ENCODE measurements around the gene OSBPL5.

OSBPL5 gene

GRCh38 chr11:3162410-3163240, 2.5 kb downstream of the OSBPL5 start:
- no peak for DNase-seq (ENCODE audit: low read depth)

GRCh38 chr11:3161720-3162409, 3.2 kb downstream of the OSBPL5 start:
- DNase-seq (ENCODE audit: low read depth): no peak

- no peak for DNase-seq (ENCODE audit: low read depth)
These were observed 3.8 kb downstream of the OSBPL5 start for GRCh38 chr11:3161309-3161708.

- peak; percentile 90 for DNase-seq (ENCODE audit: low read depth)
These were observed 4.7 kb downstream of the OSBPL5 start for GRCh38 chr11:3160252-3161031.

- DNase-seq (ENCODE audit: low read depth): peak; percentile 37
These were observed 5.6 kb downstream of the OSBPL5 start for GRCh38 chr11:3159296-3160190.

GRCh38 chr11:3158821-3159220, 6.3 kb downstream of the OSBPL5 start:
- no peak for DNase-seq (ENCODE audit: low read depth)

GRCh38 chr11:3158131-3158591, 6.9 kb downstream of the OSBPL5 start:
- DNase-seq (ENCODE audit: low read depth): no peak

- no peak for DNase-seq (ENCODE audit: low read depth)
These were observed 7.6 kb downstream of the OSBPL5 start for GRCh38 chr11:3157381-3158130.

GRCh38 chr11:3156661-3157311, 8.3 kb downstream of the OSBPL5 start:
- no peak for DNase-seq (ENCODE audit: low read depth)

- DNase-seq (ENCODE audit: low read depth): no peak
These were observed 8.8 kb downstream of the OSBPL5 start for GRCh38 chr11:3156282-3156660.

- no peak for DNase-seq (ENCODE audit: low read depth)
These were observed 9.3 kb downstream of the OSBPL5 start for GRCh38 chr11:3155691-3156258.

GRCh38 chr11:3155216-3155615, 9.9 kb downstream of the OSBPL5 start:
- DNase-seq (ENCODE audit: low read depth): no peak

GRCh38 chr11:3154001-3154599, 11.0 kb downstream of the OSBPL5 start:
- no peak for DNase-seq (ENCODE audit: low read depth)

- peak; percentile 89 for DNase-seq (ENCODE audit: low read depth)
These were observed 11.7 kb downstream of the OSBPL5 start for GRCh38 chr11:3153291-3153861.

- peak; percentile 39 for DNase-seq (ENCODE audit: low read depth)
These were observed 12.5 kb downstream of the OSBPL5 start for GRCh38 chr11:3152471-3153110.

- DNase-seq (ENCODE audit: low read depth): no peak
These were observed 14.4 kb downstream of the OSBPL5 start for GRCh38 chr11:3150726-3151125.

GRCh38 chr11:3149852-3150188, 15.3 kb downstream of the OSBPL5 start:
- DNase-seq (ENCODE audit: low read depth): no peak

GRCh38 chr11:3148990-3149851, 15.9 kb downstream of the OSBPL5 start:
- no peak for DNase-seq (ENCODE audit: low read depth)

Measured in amniotic epithelial cell (primary cell).